Trophoblast cell (in vitro differentiated cells and primary cell): ENCODE results near the gene RECQL5.

Experiments used
- DNase-seq, 2 donors: peaks; one replicate each; pipeline ENCODE4 v3.0.0-alpha.2; 2016
- H2AFZ ChIP-seq: 2 replicates; pipeline ENCODE4 v1.6.1; 2013; ENCODE audit warnings: low read length, moderate library complexity, mild to moderate bottlenecking; ENCODE audit not compliant: insufficient read depth, poor library complexity
- H2AK5ac ChIP-seq: 2 replicates; pipeline ENCODE4 v1.6.1; 2013; ENCODE audit warnings: mild to moderate bottlenecking, low read length
- H2BK120ac ChIP-seq: 2 replicates; pipeline ENCODE4 v1.6.1; 2013; ENCODE audit warnings: low read length, mild to moderate bottlenecking, moderate library complexity; ENCODE audit not compliant: insufficient read depth, poor library complexity
- H2BK12ac ChIP-seq: 2 replicates; pipeline ENCODE4 v1.6.1; 2013; ENCODE audit warnings: mild to moderate bottlenecking, low read length, moderate library complexity
- H2BK5ac ChIP-seq: 2 replicates; pipeline ENCODE4 v1.6.1; 2013; ENCODE audit warnings: low read length, low read depth, moderate library complexity, mild to moderate bottlenecking; ENCODE audit not compliant: poor library complexity
- H3K14ac ChIP-seq: 2 replicates; pipeline ENCODE4 v1.6.1; 2013; ENCODE audit warnings: mild to moderate bottlenecking, low read length
- H3K18ac ChIP-seq: 2 replicates; pipeline ENCODE4 v1.6.1; 2013; ENCODE audit warnings: mild to moderate bottlenecking, low read length
- H3K23ac ChIP-seq: 2 replicates; pipeline ENCODE4 v1.6.1; 2013; ENCODE audit warnings: low read length
- H3K27ac ChIP-seq: 2 replicates; pipeline ENCODE4 v1.5.1; 2013; ENCODE audit warnings: low read depth, mild to moderate bottlenecking, inconsistent platforms, low read length, moderate library complexity
- H3K27me3 ChIP-seq: 2 replicates; pipeline ENCODE4 v1.6.1; 2013; ENCODE audit warnings: inconsistent platforms, mild to moderate bottlenecking, low read length, moderate library complexity; ENCODE audit not compliant: insufficient read depth
- H3K36me3 ChIP-seq, 2 experiments: 1 replicate in 1 of 2; 2 replicates in 1 of 2; pipeline ENCODE4 v1.6.1; 2013; ENCODE audit warnings: low read length in 2 of 2, mild to moderate bottlenecking in 2 of 2, moderate library complexity in 1 of 2; ENCODE audit not compliant: insufficient read depth in 2 of 2, control insufficient read depth in 1 of 2
- H3K4ac ChIP-seq: 2 replicates; pipeline ENCODE4 v1.6.1; 2013; ENCODE audit warnings: low read depth, mild to moderate bottlenecking, low read length, moderate library complexity
- H3K4me1 ChIP-seq, 2 experiments: 1 replicate in 1 of 2; 2 replicates in 1 of 2; pipeline ENCODE4 v1.6.1; 2013; ENCODE audit warnings: low read length in 2 of 2, mild to moderate bottlenecking in 2 of 2, moderate library complexity in 1 of 2; ENCODE audit not compliant: insufficient read depth in 2 of 2, control insufficient read depth in 1 of 2
- H3K4me2 ChIP-seq: 2 replicates; pipeline ENCODE4 v1.6.1; 2013; ENCODE audit warnings: inconsistent platforms, mild to moderate bottlenecking, low read length, moderate library complexity
- H3K4me3 ChIP-seq: 2 replicates; pipeline ENCODE4 v1.5.1; 2013; ENCODE audit warnings: mild to moderate bottlenecking, low read depth, low read length, inconsistent platforms
- H3K79me1 ChIP-seq: one replicate; pipeline ENCODE4 v1.6.1; 2013; ENCODE audit warnings: low read length
- H3K79me2 ChIP-seq: 2 replicates; pipeline ENCODE4 v1.6.1; 2013; ENCODE audit warnings: low read length, mild to moderate bottlenecking; ENCODE audit not compliant: control insufficient read depth, insufficient read depth, poor library complexity
- H3K9ac ChIP-seq: 2 replicates; pipeline ENCODE4 v1.6.1; 2013; ENCODE audit warnings: mild to moderate bottlenecking, low read length
- H3K9me3 ChIP-seq: 2 replicates; pipeline ENCODE4 v1.6.1; 2013; ENCODE audit warnings: low read depth, mild to moderate bottlenecking, control low read depth, inconsistent platforms, low read length; ENCODE audit not compliant: insufficient read depth
- H4K12ac ChIP-seq: 2 replicates; pipeline ENCODE4 v1.6.1; 2013; ENCODE audit warnings: low read depth, mild to moderate bottlenecking, low read length, moderate library complexity
- H4K8ac ChIP-seq: 2 replicates; pipeline ENCODE4 v1.6.1; 2013; ENCODE audit warnings: low read depth, mild to moderate bottlenecking, low read length, moderate library complexity
- H4K91ac ChIP-seq: one replicate; pipeline ENCODE4 v1.6.1; 2013; ENCODE audit warnings: low read depth, mild to moderate bottlenecking, low read length, moderate library complexity
- WGBS: extraction: QIAGEN DNeasy Blood & Tissue Kit; methylation state at CpG from one replicate; pipeline ENCODE4 v1.1.7; 2013; ENCODE audit warnings: missing lambda C conversion rate; ENCODE audit not compliant: insufficient read length, insufficient coverage; ENCODE audit errors: extremely low coverage; 5-methylcytosine and 5-hydroxymethylcytosine counted together

The RECQL5 gene

GRCh38 chr17:75607086-75607485 lies 59.9 kb downstream of the RECQL5 start:
- no peaks in the 10 kb centered on the region for H3K79me2 ChIP-seq
- H3K4ac ChIP-seq: no peak overlapping the region
- DNase-seq: no peak
- no peak overlapping the region for H3K4me3 ChIP-seq
- H4K8ac ChIP-seq: no peak overlapping the region
- H2BK5ac ChIP-seq: no peak overlapping the region
- no peak overlapping the region for H3K18ac ChIP-seq
- no peak overlapping the region for H4K91ac ChIP-seq
- no peak overlapping the region for H3K14ac ChIP-seq
- H2AK5ac ChIP-seq: no peak overlapping the region
- H3K4me1 ChIP-seq: no peaks in the 10 kb centered on the region
- H3K36me3 ChIP-seq: no peaks in the 10 kb centered on the region
- no peak overlapping the region for H3K27ac ChIP-seq
- H4K12ac ChIP-seq: no peak overlapping the region
- no CpG with 5 or more reads among the region's 5 CpGs for WGBS
- H3K9ac ChIP-seq: no peak overlapping the region
- no peak overlapping the region for H2BK120ac ChIP-seq
- no peaks in the 10 kb centered on the region for H3K27me3 ChIP-seq
- no peak overlapping the region for H2AFZ ChIP-seq
- no peaks in the 10 kb centered on the region for H3K79me1 ChIP-seq
- H2BK12ac ChIP-seq: no peak overlapping the region
- no peaks in the 10 kb centered on the region for H3K9me3 ChIP-seq
- no peak overlapping the region for H3K23ac ChIP-seq
- no peak overlapping the region for H3K4me2 ChIP-seq

GRCh38 chr17:75605790-75606189 lies 61.2 kb downstream of the RECQL5 start:
- H3K4ac ChIP-seq: no peak overlapping the region
- no peak overlapping the region for H3K27ac ChIP-seq
- no peaks in the 10 kb centered on the region for H3K4me1 ChIP-seq
- H2AK5ac ChIP-seq: no peak overlapping the region
- H3K79me2 ChIP-seq: no peaks in the 10 kb centered on the region
- no peak overlapping the region for H3K4me3 ChIP-seq
- DNase-seq: no peak
- H3K14ac ChIP-seq: no peak overlapping the region
- no peaks in the 10 kb centered on the region for H3K79me1 ChIP-seq
- H4K12ac ChIP-seq: no peak overlapping the region
- no peak overlapping the region for H2BK12ac ChIP-seq
- H3K27me3 ChIP-seq: no peaks in the 10 kb centered on the region
- H4K91ac ChIP-seq: no peak overlapping the region
- H2BK120ac ChIP-seq: no peak overlapping the region
- no peaks in the 10 kb centered on the region for H3K36me3 ChIP-seq
- H3K18ac ChIP-seq: no peak overlapping the region
- H2AFZ ChIP-seq: no peak overlapping the region
- no CpG with 5 or more reads among the region's 16 CpGs for WGBS
- H3K23ac ChIP-seq: no peak overlapping the region
- no peak overlapping the region for H4K8ac ChIP-seq
- no peak overlapping the region for H3K4me2 ChIP-seq
- no peak overlapping the region for H3K9ac ChIP-seq
- H3K9me3 ChIP-seq: peaks cover 1% of the 10 kb centered on the region
- no peak overlapping the region for H2BK5ac ChIP-seq

GRCh38 chr17:75604034-75604695 lies 62.8 kb downstream of the RECQL5 start:
- Histone ChIP-seq H4K91ac (no peak overlapping the region), H3K23ac (no peak overlapping the region), H3K14ac (no peak overlapping the region), H3K18ac (no peak overlapping the region), H2BK5ac (no peak overlapping the region), H3K4me2 (no peak overlapping the region), H3K4me3 (no peak overlapping the region), H2AK5ac (no peak overlapping the region), H2BK12ac (no peak overlapping the region), H3K27ac (no peak overlapping the region), H3K36me3 (no peaks in the 10 kb centered on the region), H2AFZ (no peak overlapping the region), H4K12ac (no peak overlapping the region), H3K79me2 (no peaks in the 10 kb centered on the region), H3K4me1 (no peaks in the 10 kb centered on the region), H3K27me3 (no peaks in the 10 kb centered on the region), H3K9ac (no peak overlapping the region), H2BK120ac (no peak overlapping the region), H3K4ac (no peak overlapping the region), H4K8ac (no peak overlapping the region), H3K79me1 (no peaks in the 10 kb centered on the region), H3K9me3 (peaks cover 1% of the 10 kb centered on the region)
- no CpG with 5 or more reads among the region's 12 CpGs for WGBS
- DNase-seq: no peak

- no peak overlapping the region for H3K4ac ChIP-seq
- no peak overlapping the region for H3K4me2 ChIP-seq
- no peaks in the 10 kb centered on the region for H3K79me1 ChIP-seq
- no peak for DNase-seq
- H2BK5ac ChIP-seq: no peak overlapping the region
- no peaks in the 10 kb centered on the region for H3K79me2 ChIP-seq
- H3K4me1 ChIP-seq: no peaks in the 10 kb centered on the region
- no peak overlapping the region for H2AK5ac ChIP-seq
- no peak overlapping the region for H2BK120ac ChIP-seq
- no peak overlapping the region for H3K23ac ChIP-seq
- no peaks in the 10 kb centered on the region for H3K36me3 ChIP-seq
- no peak overlapping the region for H4K8ac ChIP-seq
- H3K14ac ChIP-seq: no peak overlapping the region
- H3K27ac ChIP-seq: no peak overlapping the region
- no peak overlapping the region for H3K18ac ChIP-seq
- no peak overlapping the region for H3K4me3 ChIP-seq
- H4K12ac ChIP-seq: no peak overlapping the region
- no peaks in the 10 kb centered on the region for H3K27me3 ChIP-seq
- WGBS: 100% methylated on average over 1 of the region's 9 CpGs
- no peak overlapping the region for H2BK12ac ChIP-seq
- no peak overlapping the region for H4K91ac ChIP-seq
- H3K9me3 ChIP-seq: peaks cover 1% of the 10 kb centered on the region
- no peak overlapping the region for H2AFZ ChIP-seq
- H3K9ac ChIP-seq: no peak overlapping the region
Measured at GRCh38 chr17:75603123-75603522, 63.8 kb downstream of the RECQL5 start.
